ENCODE results near the gene POMT2.

Gene POMT2

GRCh38 chr14:77355811-77356210 is 35.1 kb upstream of the POMT2 start:
- CTCF ChIA-PET = interaction anchor here (1.5 kb wide), 1 partner anchor 40 kb away, joined by 3 read pairs; no protein-coding TSS in a partner anchor
- no peak overlapping the region for H3K4me3 ChIP-seq (ENCODE audit: low read depth, low read length)
- no peak for DNase-seq (ENCODE audit: low read depth, low spot score)
- POLR2A ChIA-PET = no interaction called here
- TF ChIP-seq CTCF (IDR thresholded peaks at IDR 0.05; ENCODE audit: insufficient read depth, low read length, missing control alignments) = no peak

GRCh38 chr14:77353469-77354141 is 32.9 kb upstream of the POMT2 start:
- no peak overlapping the region for H3K4me3 ChIP-seq (ENCODE audit: low read depth, low read length)
- DNase-seq (ENCODE audit: low read depth, low spot score) = no peak
- TF ChIP-seq CTCF (IDR thresholded peaks at IDR 0.05; ENCODE audit: insufficient read depth, low read length, missing control alignments) = no peak
- CTCF ChIA-PET = interaction anchor here (1.0 kb wide), 1 partner anchor 23 kb away, joined by 3 read pairs; the partner anchor contains the start of genes SAMD15 and TMED8
- POLR2A ChIA-PET = no interaction called here

- H3K4me3 ChIP-seq (ENCODE audit: low read depth, low read length) = no peak overlapping the region
- no peak for TF ChIP-seq CTCF (IDR thresholded peaks at IDR 0.05; ENCODE audit: insufficient read depth, low read length, missing control alignments)
- CTCF ChIA-PET = no interaction called here
- DNase-seq (ENCODE audit: low read depth, low spot score) = no peak
- POLR2A ChIA-PET = no interaction called here
Observed at GRCh38 chr14:77347751-77348150, 27.1 kb upstream of the POMT2 start.

DNA sequence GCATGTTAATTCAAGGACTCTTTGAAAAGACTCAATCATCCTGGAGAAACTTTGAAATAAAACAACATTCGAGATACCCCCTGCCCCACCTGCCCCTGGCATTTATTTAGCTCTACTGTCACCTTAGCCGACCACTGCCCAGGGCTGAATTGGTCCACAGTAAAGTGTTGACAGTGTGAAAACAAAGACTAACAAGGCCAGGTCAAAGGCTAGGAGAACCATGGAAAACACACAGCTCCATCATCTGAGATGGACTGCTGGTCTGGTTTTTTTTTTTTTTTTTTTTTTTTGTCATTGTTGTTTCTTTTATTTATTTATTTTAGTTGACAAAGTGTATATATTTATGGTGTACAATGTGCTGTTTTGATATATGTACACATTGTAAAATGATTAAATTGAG is 25.8 kb upstream of the POMT2 start:
- DNase-seq (ENCODE audit: low read depth, low spot score) = no peak
- no peak for TF ChIP-seq CTCF (IDR thresholded peaks at IDR 0.05; ENCODE audit: insufficient read depth, low read length, missing control alignments)
- CTCF ChIA-PET = interaction anchor here (0.8 kb wide), 1 partner anchor 470 kb away, joined by 3 read pairs; no protein-coding TSS in a partner anchor
- POLR2A ChIA-PET = no interaction called here
- H3K4me3 ChIP-seq (ENCODE audit: low read depth, low read length) = no peak overlapping the region

- CTCF ChIA-PET = interaction anchor here (2.3 kb wide), 1 partner anchor 193 kb away, joined by 5 read pairs; no protein-coding TSS in a partner anchor
- H3K4me3 ChIP-seq (ENCODE audit: low read depth, low read length) = no peak overlapping the region
- TF ChIP-seq CTCF (IDR thresholded peaks at IDR 0.05; ENCODE audit: insufficient read depth, low read length, missing control alignments) = no peak
- no peak for DNase-seq (ENCODE audit: low read depth, low spot score)
- POLR2A ChIA-PET = no interaction called here
Observed at GRCh38 chr14:77344377-77344996, 23.8 kb upstream of the POMT2 start.

GRCh38 chr14:77343662-77344061 is 23.0 kb upstream of the POMT2 start:
- DNase-seq (ENCODE audit: low read depth, low spot score) = no peak
- H3K4me3 ChIP-seq (ENCODE audit: low read depth, low read length) = no peak overlapping the region
- no peak for TF ChIP-seq CTCF (IDR thresholded peaks at IDR 0.05; ENCODE audit: insufficient read depth, low read length, missing control alignments)
- POLR2A ChIA-PET = no interaction called here
- CTCF ChIA-PET = interaction anchor here (2.3 kb wide), 1 partner anchor 192 kb away, joined by 5 read pairs; no protein-coding TSS in a partner anchor

All from AG04449 (cell line).